NCI-H2227 (cell line): ENCODE data around the gene STT3A.

Source experiments
- DNase-seq: peaks from one replicate; lab custom pipeline; 2025; ENCODE audit not compliant: unreplicated experiment; lab: John Stamatoyannopoulos, UW

STT3A gene

GRCh38 chr11:125587480-125587879 lies 5.2 kb upstream of the STT3A start:
- DNase-seq: no peak

- no peak for DNase-seq
Observed at GRCh38 chr11:125588505-125588904, 4.1 kb upstream of the STT3A start.

GRCh38 chr11:125591649-125592304 lies 875 bp upstream of the STT3A start:
- DNase-seq: peak; percentile 48

- DNase-seq: peak; percentile 57
Observed at GRCh38 chr11:125593114-125593820, 615 bp downstream of the STT3A start.

GRCh38 chr11:125594958-125595357 lies 2.3 kb downstream of the STT3A start:
- DNase-seq: no peak

- no peak for DNase-seq
Observed at GRCh38 chr11:125600663-125601062, 8.0 kb downstream of the STT3A start.

GRCh38 chr11:125603207-125603606 lies 10.6 kb downstream of the STT3A start:
- no peak for DNase-seq

GRCh38 chr11:125605417-125605816 lies 12.8 kb downstream of the STT3A start:
- no peak for DNase-seq

- DNase-seq: no peak
Observed at GRCh38 chr11:125609545-125609944, 16.9 kb downstream of the STT3A start.

GRCh38 chr11:125618383-125618782 lies 25.7 kb downstream of the STT3A start:
- no peak for DNase-seq

GRCh38 chr11:125621995-125622394 lies 29.3 kb downstream of the STT3A start:
- no peak for DNase-seq

GRCh38 chr11:125623064-125623463 lies 30.4 kb downstream of the STT3A start:
- no peak for DNase-seq

- no peak for DNase-seq
Observed at GRCh38 chr11:125624756-125625213, 32.1 kb downstream of the STT3A start, which contains the start of gene CHEK1. Gene CHEK1, plus strand, starts transcription at chr11:125625163. Its CDS starts 1,606 bp downstream, at chr11:125626769.

- no peak for DNase-seq
Observed at GRCh38 chr11:125625225-125625629, 32.6 kb downstream of the STT3A start.

GRCh38 chr11:125625630-125626287 lies 33.1 kb downstream of the STT3A start:
- DNase-seq: peak; percentile 94

- peak; percentile 87 for DNase-seq
Observed at GRCh38 chr11:125626288-125626950, 33.8 kb downstream of the STT3A start.

- no peak for DNase-seq
Observed at GRCh38 chr11:125627236-125627910, 34.7 kb downstream of the STT3A start.

- no peak for DNase-seq
Observed at GRCh38 chr11:125637840-125638239, 45.2 kb downstream of the STT3A start.

GRCh38 chr11:125638315-125638714 lies 45.7 kb downstream of the STT3A start:
- DNase-seq: no peak

- DNase-seq: no peak
Observed at GRCh38 chr11:125645871-125646270, 53.2 kb downstream of the STT3A start.
